Stimulated activated naive CD4-positive, alpha-beta T cell (primary cell): ENCODE measurements around the gene TSLP.

Source experiments
- DNase-seq, 6 experiments: peaks; one replicate each; lab custom pipeline; 2025; lab: John Stamatoyannopoulos, UW

The TSLP gene

GRCh38 chr5:111071413-111071812 is at the start of gene TSLP:
TSLP (plus strand) TSS chr5:111071713; CDS start chr5:111071891, 178 bp downstream.
- DNase-seq = peak in 1 of 6 experiments; percentile 3

GRCh38 chr5:111022301-111022700 is 49.2 kb upstream of the TSLP start:
- no peak for DNase-seq

- no peak for DNase-seq
Measured at GRCh38 chr5:111028865-111029264, 42.6 kb upstream of the TSLP start.

GRCh38 chr5:111043712-111044506 is 27.6 kb upstream of the TSLP start:
- no peak for DNase-seq

- DNase-seq = no peak
Measured at GRCh38 chr5:111058064-111058463, 13.4 kb upstream of the TSLP start.

- no peak for DNase-seq
Measured at GRCh38 chr5:111060169-111060568, 11.3 kb upstream of the TSLP start.

- DNase-seq = no peak
Measured at GRCh38 chr5:111061618-111062017, 9.9 kb upstream of the TSLP start.

- no peak for DNase-seq
Measured at GRCh38 chr5:111063709-111064322, 7.7 kb upstream of the TSLP start.

GRCh38 chr5:111066261-111066938 is 5.1 kb upstream of the TSLP start:
- no peak for DNase-seq

- DNase-seq = no peak
Measured at GRCh38 chr5:111068213-111068612, 3.3 kb upstream of the TSLP start.

GRCh38 chr5:111069839-111070238 is 1.7 kb upstream of the TSLP start:
- DNase-seq = no peak

GRCh38 chr5:111070272-111071134 is 1.0 kb upstream of the TSLP start:
- DNase-seq = peak in 2 of 6 experiments; percentile 3 to 14

GRCh38 chr5:111072949-111073682 is 1.6 kb downstream of the TSLP start:
- DNase-seq = peak; percentile 7 to 50 (median 29)

- DNase-seq = no peak
Measured at GRCh38 chr5:111074244-111074643, 2.7 kb downstream of the TSLP start.

- no peak for DNase-seq
Measured at GRCh38 chr5:111075520-111075919, 4.0 kb downstream of the TSLP start.

GRCh38 chr5:111076091-111076490 is 4.6 kb downstream of the TSLP start:
- DNase-seq = no peak

GRCh38 chr5:111077678-111078077 is 6.2 kb downstream of the TSLP start:
- DNase-seq = no peak

- DNase-seq = no peak
Measured at GRCh38 chr5:111079846-111080245, 8.3 kb downstream of the TSLP start.

- no peak for DNase-seq
Measured at GRCh38 chr5:111083323-111083722, 11.8 kb downstream of the TSLP start.

GRCh38 chr5:111092062-111092853 is 20.7 kb downstream of the TSLP start, which contains the start of gene WDR36:
WDR36 (plus strand) TSS chr5:111092348; CDS start chr5:111092457, 109 bp downstream.
- peak; percentile 79 to 93 (median 82) for DNase-seq
